NK-92 (cell line): Measurements from ENCODE around the gene LRCOL1.

Experiments
- DNase-seq: peaks from one replicate; lab custom pipeline; 2025; ENCODE audit not compliant: unreplicated experiment; lab: John Stamatoyannopoulos, UW

LRCOL1 gene

DNA sequence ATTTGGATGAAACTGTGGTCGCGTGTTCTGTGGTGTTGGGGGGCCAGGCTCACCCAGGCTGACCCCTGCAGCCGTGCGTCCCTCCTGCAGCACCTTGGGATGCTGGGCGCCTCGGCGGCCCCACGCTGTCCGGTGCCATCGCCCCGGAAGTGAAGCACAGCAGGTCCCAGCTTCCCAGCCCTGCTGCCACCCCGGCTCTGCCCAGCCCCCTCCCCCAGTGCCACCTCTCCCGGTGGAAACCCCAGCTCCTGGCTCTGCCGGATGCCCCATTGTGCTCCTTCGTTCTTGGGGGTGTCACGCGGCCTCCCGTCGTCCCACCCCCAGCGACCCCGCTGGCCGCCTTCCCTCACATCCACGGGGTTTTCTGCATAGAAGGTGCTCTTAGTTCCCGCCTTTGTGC is 25.2 kb downstream of the LRCOL1 start:
- no peak for DNase-seq

GRCh38 chr12:132584429-132584828 is 26.0 kb downstream of the LRCOL1 start:
- no peak for DNase-seq

GRCh38 chr12:132583736-132584135 is 26.6 kb downstream of the LRCOL1 start:
- no peak for DNase-seq

DNA sequence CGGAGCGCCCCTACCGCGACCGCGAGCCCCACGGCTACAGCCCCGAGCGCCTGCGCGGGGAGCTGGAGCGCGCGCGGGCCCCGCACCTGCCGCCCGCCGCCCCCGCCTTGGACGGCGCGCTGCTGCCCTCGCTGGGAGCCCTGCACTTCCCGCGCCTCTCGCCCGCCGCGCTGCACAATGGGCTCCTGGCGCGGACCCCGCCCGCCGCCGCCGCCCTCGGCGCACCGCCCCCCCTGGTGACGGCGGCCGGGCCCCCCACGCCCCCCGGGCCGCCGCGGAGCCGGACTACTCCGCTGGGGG is 27.0 kb downstream of the LRCOL1 start:
- no peak for DNase-seq

GRCh38 chr12:132582582-132583410 is 27.6 kb downstream of the LRCOL1 start:
- DNase-seq: no peak

DNA sequence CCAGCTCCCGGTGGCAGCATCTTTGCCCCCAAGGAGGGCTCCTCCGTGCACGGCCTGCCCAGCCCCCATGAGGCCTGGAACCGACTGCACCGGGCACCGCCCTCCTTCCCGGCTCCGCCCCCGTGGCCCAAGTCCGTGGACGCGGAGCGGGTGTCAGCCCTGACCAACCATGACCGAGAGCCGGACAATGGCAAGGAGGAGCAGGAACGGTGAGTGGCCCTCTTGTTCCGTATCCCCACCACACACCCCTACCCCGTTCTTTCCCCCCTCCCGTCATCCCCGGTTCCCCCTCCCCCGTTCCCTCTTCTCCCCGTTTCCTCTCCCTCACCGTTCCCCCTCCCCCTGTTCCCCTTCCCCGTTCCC is 28.3 kb downstream of the LRCOL1 start:
- no peak for DNase-seq

DNA sequence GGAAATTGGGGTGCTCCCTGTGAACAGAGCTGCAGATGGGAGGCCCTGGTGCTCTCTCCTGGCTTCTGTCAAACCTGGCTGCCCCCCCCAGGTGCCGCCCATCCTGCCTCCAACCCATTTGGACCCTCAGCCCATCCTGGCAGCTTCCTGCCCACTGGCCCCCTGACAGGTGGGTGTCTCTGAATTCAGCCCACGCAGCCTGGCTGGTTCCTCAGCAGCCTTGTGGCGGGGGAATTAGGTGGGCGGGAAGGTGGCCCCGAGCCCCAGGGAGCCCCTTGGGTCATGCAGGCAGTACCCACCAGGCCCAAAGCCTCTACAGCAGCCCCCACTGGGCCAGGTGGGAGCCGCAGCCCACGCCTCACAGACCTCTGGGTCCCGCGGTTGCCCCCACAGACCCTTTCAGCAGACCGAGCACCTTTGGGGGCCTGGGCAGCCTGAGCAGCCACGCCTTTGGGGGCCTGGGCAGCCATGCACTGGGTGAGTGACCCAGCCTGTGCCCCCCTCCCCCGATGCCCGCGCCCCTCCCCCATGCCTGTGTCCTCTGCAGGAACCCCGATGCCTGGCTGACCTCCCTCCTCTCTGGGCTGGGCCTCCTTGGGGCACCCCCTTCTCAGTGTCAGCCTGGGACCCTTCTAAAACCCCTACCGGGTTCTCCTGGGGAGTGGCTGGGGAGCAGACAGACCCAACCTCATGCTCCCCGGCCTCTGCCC is 28.9 kb downstream of the LRCOL1 start:
- DNase-seq: no peak

DNA sequence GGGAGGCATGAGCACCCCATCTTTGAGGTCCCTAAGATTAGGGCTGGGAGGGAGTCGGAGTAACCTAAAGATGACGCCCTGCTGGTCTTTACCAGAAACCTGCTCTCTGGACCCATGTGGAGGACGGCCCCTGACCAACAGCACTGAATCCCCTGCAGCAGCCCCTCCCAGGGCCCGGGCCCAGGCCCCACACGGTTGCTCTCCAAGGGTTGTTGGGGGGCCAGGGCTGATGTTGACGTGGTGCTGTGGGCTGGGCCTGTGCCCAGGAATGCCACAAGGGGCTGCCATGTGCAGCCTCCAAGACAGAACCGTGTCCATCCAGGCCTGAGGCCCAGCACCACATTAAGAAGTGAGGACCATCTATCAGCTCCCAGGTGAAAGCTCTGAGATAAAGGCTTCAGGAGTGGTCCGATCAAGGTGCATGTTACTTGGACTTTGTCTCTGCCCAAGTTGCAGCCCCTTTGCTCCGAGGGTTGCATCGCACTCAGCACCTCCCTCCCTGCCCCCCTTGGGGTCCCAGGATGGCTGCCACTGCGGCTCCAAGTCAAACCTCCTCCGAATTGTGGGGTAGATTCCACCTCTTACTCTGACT is 29.6 kb downstream of the LRCOL1 start:
- DNase-seq: no peak

DNA sequence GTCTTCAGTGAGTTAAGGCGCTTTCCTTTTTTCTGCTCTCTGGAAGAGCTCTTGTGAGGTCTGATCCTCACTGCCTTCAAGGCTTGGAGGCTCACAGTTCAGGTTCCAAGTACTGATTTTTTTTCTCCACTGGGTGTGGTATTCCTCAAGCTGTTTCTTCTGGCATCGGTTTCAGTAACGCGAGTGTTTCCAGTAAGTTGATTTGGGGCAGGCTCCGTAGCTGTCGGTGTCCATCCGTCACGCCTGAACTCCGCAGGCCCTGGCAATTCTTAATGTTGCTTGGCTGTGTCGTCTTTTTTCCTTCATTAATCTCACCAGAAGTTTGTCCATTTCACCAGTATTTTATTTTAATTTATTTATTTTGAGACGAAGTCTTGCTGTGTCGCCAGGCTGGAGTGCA is 30.6 kb downstream of the LRCOL1 start:
- no peak for DNase-seq

GRCh38 chr12:132578826-132579225 is 31.6 kb downstream of the LRCOL1 start:
- DNase-seq: no peak

GRCh38 chr12:132578118-132578517 is 32.3 kb downstream of the LRCOL1 start:
- DNase-seq: no peak

- DNase-seq: no peak
These were observed 33.0 kb downstream of the LRCOL1 start for GRCh38 chr12:132577191-132577920.

GRCh38 chr12:132576701-132577100 is 33.7 kb downstream of the LRCOL1 start:
- no peak for DNase-seq

GRCh38 chr12:132575661-132576060 is 34.7 kb downstream of the LRCOL1 start:
- no peak for DNase-seq

DNA sequence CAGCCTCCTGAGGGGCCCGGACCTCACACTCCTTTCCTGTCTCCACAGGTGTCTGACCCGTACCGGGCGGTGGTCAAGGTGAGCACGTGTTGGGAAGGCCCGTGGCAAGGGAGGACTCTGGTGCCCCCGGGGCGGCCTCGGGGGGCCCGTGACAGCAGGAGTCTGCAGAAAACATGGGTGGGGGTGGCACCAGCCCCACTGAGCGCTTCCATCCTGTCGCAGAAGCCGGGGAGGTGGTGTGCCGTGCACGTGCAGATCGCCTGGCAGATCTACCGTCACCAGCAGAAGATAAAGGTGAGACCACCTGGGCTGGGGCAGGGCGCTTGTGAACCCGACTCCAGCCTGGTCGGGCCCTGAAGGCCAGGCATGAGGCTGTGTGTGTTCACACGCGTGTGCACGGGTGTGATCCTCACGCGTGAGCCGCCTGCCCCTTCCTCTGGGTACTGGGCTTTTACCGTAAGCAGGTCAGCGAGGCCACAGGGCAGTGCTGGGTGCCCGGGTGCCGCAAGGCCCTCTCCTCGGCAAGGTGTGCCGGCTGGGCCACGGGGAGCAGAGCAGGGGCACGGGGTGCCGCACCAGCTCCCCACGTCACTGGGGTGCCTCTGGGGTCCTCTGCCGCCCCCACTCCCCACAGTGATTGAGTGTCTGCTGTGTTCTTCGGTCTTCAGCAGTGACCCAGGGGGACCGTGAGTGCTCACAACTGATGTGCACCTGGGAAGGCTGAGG is 35.9 kb downstream of the LRCOL1 start:
- no peak for DNase-seq

DNA sequence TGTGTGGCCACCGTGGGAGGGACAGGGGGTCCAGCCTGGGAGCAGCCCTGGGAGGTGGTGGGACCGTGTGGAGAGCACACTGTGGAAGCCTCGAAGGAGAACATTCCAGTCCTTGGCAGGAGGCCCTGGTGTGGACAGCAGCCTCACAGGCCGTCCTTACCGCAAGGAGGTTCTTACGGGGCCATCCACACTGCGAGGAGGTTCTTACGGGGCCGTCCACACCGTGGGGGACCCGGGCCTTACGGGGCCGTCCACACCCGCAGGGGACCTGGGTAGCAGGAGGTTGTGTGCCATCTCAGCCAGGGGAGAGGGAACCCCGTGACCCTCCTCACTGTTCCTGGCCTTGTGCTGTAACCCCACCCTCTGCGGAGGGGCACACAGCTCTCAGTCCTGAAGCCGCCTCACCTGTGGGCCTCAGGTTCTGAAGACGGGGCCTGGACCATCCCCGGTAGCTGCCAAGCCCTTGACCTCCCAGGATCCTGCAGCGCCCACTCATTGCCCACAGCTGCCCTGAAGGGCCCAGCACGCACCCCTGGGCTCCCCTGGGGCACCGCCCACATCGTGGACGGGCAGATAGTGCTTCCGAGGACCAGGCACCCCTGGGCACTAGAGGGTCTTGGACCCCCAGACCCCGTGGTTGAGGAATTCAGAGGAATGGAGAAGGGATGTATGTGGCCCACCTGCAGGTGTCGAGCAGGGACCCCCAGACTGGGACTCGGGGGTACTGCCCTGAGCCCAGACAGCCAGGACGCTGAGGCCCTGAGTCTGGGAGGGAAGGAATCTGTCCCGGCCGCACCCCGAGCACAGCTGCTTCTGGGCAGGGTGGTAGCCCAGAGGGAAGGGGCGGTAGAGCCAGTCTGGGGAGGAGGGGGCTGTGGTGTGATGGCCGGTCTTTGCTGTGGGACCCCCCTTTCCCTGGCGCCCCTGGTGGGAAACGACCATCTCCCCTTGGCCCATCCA is 37.3 kb downstream of the LRCOL1 start:
- no peak for DNase-seq

DNA sequence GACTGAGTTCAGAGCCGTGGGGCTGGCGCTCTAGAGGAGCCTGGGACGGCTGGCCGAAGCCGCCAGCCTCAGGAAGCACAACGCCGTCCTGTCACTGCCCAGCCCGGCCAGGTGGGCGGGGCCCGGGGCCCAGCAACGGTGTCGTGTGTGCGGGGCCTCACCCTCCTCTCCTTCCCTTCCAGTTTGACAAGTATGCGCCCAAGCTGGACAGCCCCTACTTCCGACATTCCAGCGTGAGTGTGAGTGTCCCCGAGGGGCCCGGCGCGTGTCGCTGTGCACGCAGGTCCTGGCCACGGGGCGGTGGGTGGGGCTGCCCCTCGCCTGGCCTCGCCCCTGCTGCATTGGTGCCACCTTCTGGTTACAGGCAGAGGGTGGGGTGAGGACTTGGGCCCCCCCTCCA is 38.3 kb downstream of the LRCOL1 start:
- no peak for DNase-seq

- DNase-seq: no peak
These were observed 38.8 kb downstream of the LRCOL1 start for GRCh38 chr12:132571598-132571997.

- no peak for DNase-seq
These were observed 39.3 kb downstream of the LRCOL1 start for GRCh38 chr12:132571051-132571450.

DNA sequence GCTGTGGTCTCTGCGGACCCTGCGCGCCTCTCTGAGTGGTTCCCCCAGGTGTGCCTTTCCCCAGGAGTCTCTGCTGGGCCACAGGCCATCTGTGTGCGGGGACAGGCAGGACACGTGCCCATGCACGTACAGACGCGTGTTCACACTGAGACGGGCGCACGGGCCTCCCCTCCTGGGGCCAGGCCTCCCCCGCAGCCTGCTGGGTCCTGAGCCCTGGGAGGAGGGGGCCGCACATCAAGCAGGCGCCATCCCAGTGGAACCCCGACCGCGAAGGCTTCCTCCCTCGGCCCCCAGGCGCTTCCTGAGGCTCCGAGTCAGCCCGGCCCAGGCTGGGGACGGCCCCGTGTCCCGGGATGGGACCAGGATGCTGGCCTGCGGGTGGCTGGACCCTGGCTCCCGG is 39.7 kb downstream of the LRCOL1 start:
- no peak for DNase-seq
